Kidney capillary endothelial cell (primary cell): ENCODE data around the gene PRPF40A.
A peak's percentile ranks its signal among the peaks of the same experiment; 100 is the strongest.

Source experiments
- DNase-seq: peaks from one replicate; pipeline ENCODE4 v3.0.0-alpha.2; 2018; ENCODE audit warnings: low spot score

PRPF40A gene

GRCh38 chr2:152618193-152618564 lies 99.1 kb downstream of the PRPF40A start:
- no peak for DNase-seq

GRCh38 chr2:152617456-152618192 lies 99.6 kb downstream of the PRPF40A start:
- no peak for DNase-seq

GRCh38 chr2:152615177-152615576 lies 102.1 kb downstream of the PRPF40A start:
- no peak for DNase-seq

- no peak for DNase-seq
Measured at GRCh38 chr2:152613235-152613634, 104.0 kb downstream of the PRPF40A start.

- DNase-seq = peak; percentile 38
Measured at GRCh38 chr2:152611458-152612231, 105.6 kb downstream of the PRPF40A start.

GRCh38 chr2:152609699-152610098 lies 107.6 kb downstream of the PRPF40A start:
- no peak for DNase-seq

- no peak for DNase-seq
Measured at GRCh38 chr2:152609154-152609553, 108.1 kb downstream of the PRPF40A start.

GRCh38 chr2:152607793-152608300 lies 109.4 kb downstream of the PRPF40A start:
- no peak for DNase-seq

- DNase-seq = no peak
Measured at GRCh38 chr2:152606941-152607340, 110.3 kb downstream of the PRPF40A start.

GRCh38 chr2:152606081-152606480 lies 111.2 kb downstream of the PRPF40A start:
- DNase-seq = no peak

- no peak for DNase-seq
Measured at GRCh38 chr2:152603166-152603565, 114.1 kb downstream of the PRPF40A start.

GRCh38 chr2:152602750-152603149 lies 114.5 kb downstream of the PRPF40A start:
- DNase-seq = no peak
